ENCODE results near the gene MACF1. TPM values are rescaled to one million over a fixed set of nuclear protein-coding genes. Genes with fewer than 3 reads are reported as not detected.

The MACF1 gene
- total RNA-seq, 1 donor from 2014 or later = 657 TPM

- DNase-seq = no peak
- Mint-ChIP-seq H3K9me3 (ENCODE audit: unreplicated experiment) (peaks cover 10% of the 10 kb centered on the region), H3K27ac (ENCODE audit: unreplicated experiment) (no peak overlapping the region), H3K27me3 (ENCODE audit: unreplicated experiment) (peaks cover 8% of the 10 kb centered on the region), H3K4me1 (ENCODE audit: low read depth, unreplicated experiment) (peaks cover 10% of the 10 kb centered on the region), H3K4me3 (ENCODE audit: unreplicated experiment) (no peak overlapping the region), H3K36me3 (ENCODE audit: unreplicated experiment) (peaks cover 5% of the 10 kb centered on the region)
- no peak for TF ChIP-seq CTCF (IDR thresholded peaks at IDR 0.05; ENCODE audit: partially characterized antibody, unreplicated experiment)
Measured at GRCh38 chr1:39387452-39387851, 183.0 kb downstream of the MACF1 start.

GRCh38 chr1:39391691-39392679 is 187.5 kb downstream of the MACF1 start:
- peaks cover 7% of the 10 kb centered on the region for H3K9me3 Mint-ChIP-seq (ENCODE audit: unreplicated experiment)
- no peak for DNase-seq
- peaks cover 19% of the 10 kb centered on the region for H3K4me1 Mint-ChIP-seq (ENCODE audit: low read depth, unreplicated experiment)
- peaks cover 5% of the 10 kb centered on the region for H3K36me3 Mint-ChIP-seq (ENCODE audit: unreplicated experiment)
- H3K27ac Mint-ChIP-seq (ENCODE audit: unreplicated experiment) = peak overlapping the region; percentile 7
- TF ChIP-seq CTCF (IDR thresholded peaks at IDR 0.05; ENCODE audit: partially characterized antibody, unreplicated experiment) = no peak
- peaks cover 8% of the 10 kb centered on the region for H3K27me3 Mint-ChIP-seq (ENCODE audit: unreplicated experiment)
- no peak overlapping the region for H3K4me3 Mint-ChIP-seq (ENCODE audit: unreplicated experiment)

- no peak for TF ChIP-seq CTCF (IDR thresholded peaks at IDR 0.05; ENCODE audit: partially characterized antibody, unreplicated experiment)
- H3K27me3 Mint-ChIP-seq (ENCODE audit: unreplicated experiment) = peaks cover 6% of the 10 kb centered on the region
- H3K4me3 Mint-ChIP-seq (ENCODE audit: unreplicated experiment) = no peak overlapping the region
- peaks cover 5% of the 10 kb centered on the region for H3K9me3 Mint-ChIP-seq (ENCODE audit: unreplicated experiment)
- H3K4me1 Mint-ChIP-seq (ENCODE audit: low read depth, unreplicated experiment) = peaks cover 19% of the 10 kb centered on the region
- H3K36me3 Mint-ChIP-seq (ENCODE audit: unreplicated experiment) = no peaks in the 10 kb centered on the region
- no peak overlapping the region for H3K27ac Mint-ChIP-seq (ENCODE audit: unreplicated experiment)
- DNase-seq = no peak
Measured at GRCh38 chr1:39392851-39393573, 188.5 kb downstream of the MACF1 start.

- no peak for DNase-seq
- Mint-ChIP-seq H3K27ac (ENCODE audit: unreplicated experiment) (peak overlapping the region; percentile 55), H3K4me3 (ENCODE audit: unreplicated experiment) (no peak overlapping the region), H3K27me3 (ENCODE audit: unreplicated experiment) (peaks cover 2% of the 10 kb centered on the region), H3K4me1 (ENCODE audit: low read depth, unreplicated experiment) (peaks cover 24% of the 10 kb centered on the region), H3K9me3 (ENCODE audit: unreplicated experiment) (peaks cover 7% of the 10 kb centered on the region), H3K36me3 (ENCODE audit: unreplicated experiment) (no peaks in the 10 kb centered on the region)
- no peak for TF ChIP-seq CTCF (IDR thresholded peaks at IDR 0.05; ENCODE audit: partially characterized antibody, unreplicated experiment)
Measured at GRCh38 chr1:39393645-39394044, 189.2 kb downstream of the MACF1 start.
